Calu3 (cell line): ENCODE results near the gene TSPAN9. TPM values are rescaled to one million over a fixed set of nuclear protein-coding genes. Genes with fewer than 3 reads are reported as not detected.

ENCODE experiments used
- BruUV-seq: library from RNA; stranded (reverse); fragments of 400-500 nt; replicated peaks from 2 replicates; lab custom pipeline; 2021; lab: Mats Ljungman, UMichigan
- CTCF ChIA-PET: fragments of 300-600 bp; sonication (Branson Sonifier 250); formaldehyde crosslinking; loops from one replicate; lab custom pipeline; 2022; ENCODE audit warnings: antibody characterized with exemption; lab: Charles Lee
- DNase-seq: peaks from one replicate; pipeline ENCODE4 v3.0.0; 2022
- H3K27ac Mint-ChIP-seq: one replicate; pipeline ENCODE4 v1.8.0; 2022; ENCODE audit warnings: mixed read lengths; ENCODE audit not compliant: unreplicated experiment
- H3K27me3 Mint-ChIP-seq: one replicate; pipeline ENCODE4 v1.8.0; 2022; ENCODE audit warnings: mixed read lengths; ENCODE audit not compliant: unreplicated experiment
- H3K36me3 Mint-ChIP-seq: one replicate; pipeline ENCODE4 v1.8.0; 2022; ENCODE audit warnings: mild to moderate bottlenecking, moderate library complexity, mixed read lengths; ENCODE audit not compliant: insufficient read depth, unreplicated experiment
- H3K4me1 Mint-ChIP-seq: one replicate; pipeline ENCODE4 v1.8.0; 2022; ENCODE audit warnings: mild to moderate bottlenecking, low read depth, mixed read lengths; ENCODE audit not compliant: unreplicated experiment
- H3K4me3 Mint-ChIP-seq: one replicate; pipeline ENCODE4 v1.8.0; 2022; ENCODE audit warnings: mild to moderate bottlenecking, low read depth, moderate library complexity, mixed read lengths; ENCODE audit not compliant: unreplicated experiment
- H3K9me3 Mint-ChIP-seq: one replicate; pipeline ENCODE4 v1.8.0; 2022; ENCODE audit warnings: low read depth, mixed read lengths; ENCODE audit not compliant: unreplicated experiment
- CTCF ChIP-seq: fragments of 200-600 bp; IDR thresholded peaks from one replicate; pipeline ENCODE4 v1.8.0; 2022; ENCODE audit warnings: antibody characterized with exemption; ENCODE audit not compliant: unreplicated experiment
- intact Hi-C: fragments of 100-400 bp; cut with micrococcal nuclease; formaldehyde crosslinking; loops from one replicate; pipeline ENCODE4 v1.10.0; 2022; ENCODE audit not compliant: unreplicated experiment
- total RNA-seq: library from RNA; stranded (reverse); gene quantifications from 2 replicates; pipeline ENCODE4 v1.2.3, GENCODE V29; 2022

TSPAN9 gene
- total RNA-seq, 1 experiment from 2014 or later: 6.0 TPM

- H3K9me3 Mint-ChIP-seq: no peaks in the 10 kb centered on the region
- no peaks in the 10 kb centered on the region for H3K4me1 Mint-ChIP-seq
- no peak for TF ChIP-seq CTCF
- no TSS peak for BruUV-seq
- no peak overlapping the region for H3K27ac Mint-ChIP-seq
- H3K27me3 Mint-ChIP-seq: peaks cover 92% of the 10 kb centered on the region
- no peaks in the 10 kb centered on the region for H3K36me3 Mint-ChIP-seq
- H3K4me3 Mint-ChIP-seq: no peak overlapping the region
- intact Hi-C loops: no loop called here
- CTCF ChIA-PET: no interaction called here
- DNase-seq: no peak
Observed at GRCh38 chr12:3187846-3188770, 110.9 kb downstream of the TSPAN9 start.

- CTCF ChIA-PET: no interaction called here
- no peak overlapping the region for H3K27ac Mint-ChIP-seq
- no peak for TF ChIP-seq CTCF
- peaks cover 100% of the 10 kb centered on the region for H3K27me3 Mint-ChIP-seq
- H3K4me3 Mint-ChIP-seq: no peak overlapping the region
- no peaks in the 10 kb centered on the region for H3K4me1 Mint-ChIP-seq
- intact Hi-C loops: no loop called here
- H3K36me3 Mint-ChIP-seq: no peaks in the 10 kb centered on the region
- no peak for DNase-seq
- H3K9me3 Mint-ChIP-seq: no peaks in the 10 kb centered on the region
- BruUV-seq: no TSS peak
Observed at GRCh38 chr12:3189282-3189681, 112.1 kb downstream of the TSPAN9 start.

GRCh38 chr12:3190101-3190500 is 112.9 kb downstream of the TSPAN9 start:
- intact Hi-C loops: no loop called here
- CTCF ChIA-PET: no interaction called here
- no peaks in the 10 kb centered on the region for H3K4me1 Mint-ChIP-seq

GRCh38 chr12:3191450-3191849 is 114.3 kb downstream of the TSPAN9 start:
- Mint-ChIP-seq H3K36me3 (no peaks in the 10 kb centered on the region), H3K27ac (no peak overlapping the region), H3K27me3 (peaks cover 100% of the 10 kb centered on the region), H3K9me3 (no peaks in the 10 kb centered on the region), H3K4me3 (no peak overlapping the region), H3K4me1 (no peaks in the 10 kb centered on the region)
- TF ChIP-seq CTCF: no peak
- no peak for DNase-seq
- intact Hi-C loops: no loop called here
- BruUV-seq: no TSS peak
- CTCF ChIA-PET: no interaction called here

More at GRCh38 chr12:3190101-3190500, 112.9 kb downstream of the TSPAN9 start:
- H3K9me3 Mint-ChIP-seq: no peaks in the 10 kb centered on the region
- peaks cover 100% of the 10 kb centered on the region for H3K27me3 Mint-ChIP-seq
- no peak for DNase-seq
- BruUV-seq: no TSS peak
- no peaks in the 10 kb centered on the region for H3K36me3 Mint-ChIP-seq
- H3K27ac Mint-ChIP-seq: no peak overlapping the region
- TF ChIP-seq CTCF: no peak
- H3K4me3 Mint-ChIP-seq: no peak overlapping the region
